ENCODE data around the gene MVB12B.

MVB12B gene

GRCh38 chr9:126317513-126317912 lies 9.1 kb upstream of the MVB12B start:
- Mint-ChIP-seq H3K36me3 (no peaks in the 10 kb centered on the region), H3K4me3 (no peak overlapping the region), H3K9me3 (no peaks in the 10 kb centered on the region), H3K27ac (no peak overlapping the region), H3K4me1 (no peaks in the 10 kb centered on the region), H3K27me3 (no peaks in the 10 kb centered on the region)

DNA sequence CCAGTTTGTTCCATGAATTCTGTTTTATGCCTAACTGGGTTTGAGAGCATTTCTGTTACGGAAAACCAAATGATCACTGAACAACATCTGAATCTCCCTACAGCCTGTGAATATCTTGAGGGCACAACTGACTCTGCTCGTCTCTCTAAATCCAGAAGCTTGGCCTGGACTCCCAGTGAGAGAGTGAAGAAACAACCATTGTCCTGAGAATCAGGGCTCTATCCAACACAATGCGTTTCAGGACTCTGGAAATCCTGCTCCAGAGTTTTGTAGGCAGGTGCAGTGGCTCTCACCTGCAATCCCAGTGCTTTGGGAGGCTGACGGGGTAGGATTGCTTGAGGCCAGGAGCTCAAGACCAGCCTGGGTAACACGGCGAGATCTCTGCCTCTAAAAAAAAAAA lies 7.8 kb upstream of the MVB12B start:
- no peaks in the 10 kb centered on the region for H3K27me3 Mint-ChIP-seq
- H3K27ac Mint-ChIP-seq, result no peak overlapping the region
- no peaks in the 10 kb centered on the region for H3K4me1 Mint-ChIP-seq
- H3K4me3 Mint-ChIP-seq, result no peak overlapping the region
- no peaks in the 10 kb centered on the region for H3K9me3 Mint-ChIP-seq
- no peaks in the 10 kb centered on the region for H3K36me3 Mint-ChIP-seq

DNA sequence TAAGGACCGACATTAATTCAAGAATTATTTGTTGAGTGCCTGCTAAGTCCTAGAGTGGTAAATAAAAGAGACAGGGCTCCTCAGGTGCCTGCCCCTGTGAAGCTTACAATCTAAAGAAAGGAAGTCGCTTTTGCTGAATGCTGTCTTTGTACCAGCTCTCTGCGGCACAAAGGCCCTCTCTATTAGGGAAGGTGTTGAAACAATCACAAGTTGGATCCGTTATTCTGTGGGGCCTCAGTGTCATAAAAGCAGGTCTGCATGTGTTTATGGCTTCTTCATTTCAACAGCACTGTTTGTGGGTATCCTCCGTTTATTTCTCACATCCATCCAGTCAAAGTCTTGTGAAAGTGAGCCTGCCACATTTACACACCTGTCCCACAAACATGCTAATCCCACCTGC lies 7.0 kb upstream of the MVB12B start:
- no peaks in the 10 kb centered on the region for H3K36me3 Mint-ChIP-seq
- no peaks in the 10 kb centered on the region for H3K9me3 Mint-ChIP-seq
- no peak overlapping the region for H3K4me3 Mint-ChIP-seq
- H3K27me3 Mint-ChIP-seq, result no peaks in the 10 kb centered on the region
- H3K27ac Mint-ChIP-seq, result no peak overlapping the region
- no peaks in the 10 kb centered on the region for H3K4me1 Mint-ChIP-seq

GRCh38 chr9:126320158-126320922 lies 6.3 kb upstream of the MVB12B start:
- Mint-ChIP-seq H3K36me3 (no peaks in the 10 kb centered on the region), H3K27me3 (no peaks in the 10 kb centered on the region), H3K4me1 (no peaks in the 10 kb centered on the region), H3K4me3 (no peak overlapping the region), H3K27ac (peak overlapping the region; percentile 14), H3K9me3 (no peaks in the 10 kb centered on the region)

GRCh38 chr9:126321742-126322141 lies 4.9 kb upstream of the MVB12B start:
- no peak overlapping the region for H3K27ac Mint-ChIP-seq
- H3K36me3 Mint-ChIP-seq, result no peaks in the 10 kb centered on the region
- H3K27me3 Mint-ChIP-seq, result no peaks in the 10 kb centered on the region
- no peaks in the 10 kb centered on the region for H3K4me1 Mint-ChIP-seq
- H3K4me3 Mint-ChIP-seq, result no peak overlapping the region
- no peaks in the 10 kb centered on the region for H3K9me3 Mint-ChIP-seq

DNA sequence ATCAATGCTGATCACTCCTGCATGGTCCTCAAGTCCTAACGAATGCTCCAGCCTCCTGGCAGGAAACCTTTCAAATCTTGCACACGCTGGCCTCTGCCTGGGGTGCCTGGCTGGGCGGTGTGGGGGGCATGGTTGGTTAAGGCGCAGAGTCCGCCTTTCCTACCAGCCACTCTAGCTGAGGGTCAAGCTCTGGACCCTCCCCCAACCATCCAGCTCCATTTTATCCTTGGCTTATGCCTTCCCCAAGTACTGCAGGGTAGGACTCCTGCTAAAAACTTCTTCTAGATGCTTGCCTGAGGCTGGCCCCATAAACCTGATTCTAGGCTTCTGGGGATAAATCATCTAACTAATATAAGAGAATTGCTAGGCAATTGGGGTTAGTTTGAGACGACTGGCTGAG lies 808 bp upstream of the MVB12B start:
- Mint-ChIP-seq H3K36me3 (no peaks in the 10 kb centered on the region), H3K27ac (no peak overlapping the region), H3K4me3 (peak overlapping the region; percentile 78), H3K9me3 (no peaks in the 10 kb centered on the region), H3K4me1 (peaks cover 13% of the 10 kb centered on the region), H3K27me3 (no peaks in the 10 kb centered on the region)

DNA sequence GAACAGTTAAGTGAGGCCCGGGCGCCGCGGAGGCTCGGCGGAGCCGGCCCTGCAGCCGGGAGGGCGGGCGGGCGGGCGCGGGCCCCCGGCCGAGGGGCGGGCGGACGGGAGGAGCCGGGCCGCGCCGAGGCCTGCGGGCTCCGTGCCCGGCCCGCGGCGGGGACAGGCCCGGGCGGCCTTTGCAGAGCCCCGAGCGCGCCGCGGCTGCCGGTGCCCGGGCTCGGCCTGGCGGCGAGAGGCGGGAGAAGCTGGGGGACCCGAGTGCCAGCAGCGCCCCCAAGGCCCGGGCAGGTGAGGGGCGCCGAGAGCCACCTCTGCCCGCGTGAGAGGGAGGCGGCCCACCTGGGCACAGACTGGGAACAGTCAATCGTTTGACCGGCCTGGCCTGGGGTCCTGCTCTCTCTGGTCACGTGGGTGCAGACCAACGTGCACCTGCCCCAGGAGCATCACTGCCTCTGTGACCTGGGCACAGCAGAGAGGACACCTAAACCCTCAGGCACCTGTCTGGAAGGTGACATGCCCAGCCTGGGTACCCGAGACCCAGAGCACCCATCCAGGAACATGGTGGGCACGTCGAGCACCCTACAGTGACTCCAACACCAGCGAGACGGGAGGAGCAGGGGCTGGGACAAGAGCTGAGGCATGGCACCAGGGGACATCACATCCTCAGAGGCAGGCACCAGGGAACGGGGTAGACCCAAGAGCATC lies 531 bp downstream of the MVB12B start:
- Mint-ChIP-seq H3K36me3 (no peaks in the 10 kb centered on the region), H3K9me3 (no peaks in the 10 kb centered on the region), H3K4me3 (peak overlapping the region; percentile 82), H3K27ac (no peak overlapping the region), H3K4me1 (peaks cover 13% of the 10 kb centered on the region), H3K27me3 (no peaks in the 10 kb centered on the region)

DNA sequence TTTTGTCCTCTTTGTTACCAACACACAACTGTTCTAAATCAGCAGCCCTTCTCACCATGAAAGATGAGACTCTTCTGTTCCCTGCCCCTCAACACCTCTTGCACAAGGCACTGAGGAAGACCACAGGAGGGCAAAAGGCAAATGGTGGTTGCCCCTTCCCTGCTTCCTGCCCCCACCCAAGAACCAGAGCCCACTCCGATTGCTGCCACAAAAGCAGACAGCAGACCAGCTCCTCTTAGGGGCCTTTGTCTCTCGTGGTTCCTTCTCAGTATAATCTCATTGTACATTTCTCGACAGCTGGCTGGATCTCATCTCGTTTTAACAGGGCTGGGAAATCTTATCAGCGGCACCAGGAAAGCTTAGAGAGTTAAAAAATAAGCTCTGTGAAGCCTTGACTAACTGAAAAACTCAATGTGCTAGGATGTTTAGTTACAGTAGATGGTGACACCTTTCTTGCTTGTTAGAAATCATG lies 1.1 kb downstream of the MVB12B start:
- Mint-ChIP-seq H3K4me1 (peaks cover 13% of the 10 kb centered on the region), H3K4me3 (peak overlapping the region; percentile 82), H3K36me3 (no peaks in the 10 kb centered on the region), H3K9me3 (no peaks in the 10 kb centered on the region), H3K27ac (peak overlapping the region; percentile 25), H3K27me3 (no peaks in the 10 kb centered on the region)

DNA sequence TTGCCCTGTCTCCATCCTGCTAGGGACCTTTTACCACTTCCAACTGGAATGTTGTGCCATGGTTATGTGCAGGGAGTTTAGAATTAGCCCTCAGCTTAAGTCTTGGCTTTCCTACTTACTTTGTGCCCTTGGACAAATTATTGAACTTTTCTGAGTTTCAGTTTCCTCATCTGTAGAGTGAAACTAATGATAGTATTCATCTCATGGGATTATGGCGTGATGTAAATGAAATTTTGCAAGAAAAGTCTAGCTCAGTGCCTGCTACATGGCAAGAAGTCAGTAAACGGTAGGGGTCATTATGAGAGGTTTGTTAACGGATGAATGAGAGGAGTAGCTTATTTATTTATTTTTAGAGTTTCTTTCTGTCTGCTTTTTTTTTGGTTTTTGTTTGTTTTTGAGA lies 1.8 kb downstream of the MVB12B start:
- Mint-ChIP-seq H3K27ac (no peak overlapping the region), H3K4me3 (peak overlapping the region; percentile 82), H3K9me3 (no peaks in the 10 kb centered on the region), H3K4me1 (peaks cover 13% of the 10 kb centered on the region), H3K27me3 (no peaks in the 10 kb centered on the region), H3K36me3 (no peaks in the 10 kb centered on the region)

- Mint-ChIP-seq H3K4me1 (peaks cover 13% of the 10 kb centered on the region), H3K27ac (no peak overlapping the region), H3K9me3 (no peaks in the 10 kb centered on the region), H3K36me3 (no peaks in the 10 kb centered on the region), H3K27me3 (no peaks in the 10 kb centered on the region), H3K4me3 (no peak overlapping the region)
Observed at GRCh38 chr9:126329476-126330275, 3.0 kb downstream of the MVB12B start.

- Mint-ChIP-seq H3K4me1 (peaks cover 13% of the 10 kb centered on the region), H3K27me3 (no peaks in the 10 kb centered on the region), H3K36me3 (no peaks in the 10 kb centered on the region), H3K9me3 (no peaks in the 10 kb centered on the region), H3K27ac (no peak overlapping the region), H3K4me3 (no peak overlapping the region)
Observed at GRCh38 chr9:126330536-126330935, 3.9 kb downstream of the MVB12B start.

- Mint-ChIP-seq H3K4me3 (no peak overlapping the region), H3K4me1 (peaks cover 13% of the 10 kb centered on the region), H3K36me3 (no peaks in the 10 kb centered on the region), H3K27ac (no peak overlapping the region), H3K27me3 (no peaks in the 10 kb centered on the region), H3K9me3 (no peaks in the 10 kb centered on the region)
Observed at GRCh38 chr9:126331964-126332748, 5.5 kb downstream of the MVB12B start.

DNA sequence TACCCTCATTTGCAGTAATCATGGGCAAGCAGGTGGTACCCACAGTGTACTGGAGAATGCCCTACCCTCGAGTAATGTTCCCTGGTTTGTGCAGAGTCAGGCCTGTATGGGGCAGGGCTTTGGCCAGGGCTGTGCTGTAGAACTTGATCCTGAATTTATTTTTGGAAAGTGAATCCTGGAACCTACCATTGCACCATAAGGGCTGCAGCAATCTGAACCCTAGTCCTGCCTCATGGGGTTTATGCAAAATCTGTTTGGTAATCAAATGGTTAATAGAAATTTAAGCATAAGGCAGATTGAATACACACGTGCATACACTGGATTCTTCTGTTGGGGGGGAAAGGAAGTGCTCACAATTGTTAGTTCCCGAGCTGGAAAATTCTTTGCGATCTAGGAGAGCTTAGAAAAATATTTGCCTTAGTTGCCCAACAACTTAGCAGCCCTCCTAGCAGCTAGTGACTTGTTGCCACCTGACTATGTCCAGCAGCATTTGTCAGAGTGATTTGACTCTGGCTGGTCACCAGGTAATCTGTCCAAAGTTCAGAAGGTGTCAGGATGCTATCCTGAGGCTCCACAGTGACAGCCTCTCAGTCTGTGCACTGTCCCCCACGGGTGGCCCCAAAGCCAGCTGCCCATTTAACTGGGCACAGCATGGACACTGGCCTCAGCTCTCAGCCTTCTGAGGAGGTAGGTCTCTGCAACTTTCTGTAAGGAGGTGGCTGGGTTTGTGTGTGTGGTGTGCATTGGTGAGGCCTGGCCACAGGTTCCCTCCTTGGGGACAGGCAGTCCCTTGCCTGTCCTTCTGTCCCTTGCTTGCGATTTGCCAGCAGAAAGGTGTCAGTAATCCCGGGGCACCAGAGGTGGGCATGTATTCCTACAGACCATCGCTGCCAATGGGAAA lies 8.3 kb downstream of the MVB12B start:
- Mint-ChIP-seq H3K36me3 (no peaks in the 10 kb centered on the region), H3K27me3 (no peaks in the 10 kb centered on the region), H3K4me1 (peaks cover 13% of the 10 kb centered on the region), H3K27ac (no peak overlapping the region), H3K4me3 (no peak overlapping the region), H3K9me3 (no peaks in the 10 kb centered on the region)
